HG03095 (cell line): ENCODE data around the gene MMUT.
"Not testable (repeated sequence)": the region's sequence is repeated elsewhere in the genome, so short reads cannot be mapped to it uniquely, and the experiment has no call there.

ENCODE experiments used
- ATAC-seq: cut with Tn5 transposase; IDR thresholded peaks from one replicate; pipeline ENCODE4 v1.9.1; 2021; ENCODE audit warnings: moderate library complexity; ENCODE audit not compliant: unreplicated experiment

Gene MMUT

DNA sequence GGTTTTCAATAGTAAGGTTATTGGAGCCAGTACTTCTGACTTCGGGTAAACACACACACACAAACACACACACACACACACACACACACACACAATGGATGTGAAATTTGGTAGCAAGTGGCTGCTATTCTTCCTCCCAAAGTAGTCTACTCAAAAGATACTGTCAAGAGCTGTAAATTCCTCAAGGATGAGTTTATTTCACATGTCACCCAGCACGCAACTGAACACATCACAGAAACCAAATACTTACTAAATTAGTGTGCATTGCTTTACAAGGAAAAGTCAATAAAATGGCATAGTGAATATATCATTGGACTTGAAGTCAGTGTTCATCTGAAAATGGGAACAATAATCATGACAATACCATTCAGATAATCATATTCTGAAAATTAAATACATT is 32.9 kb downstream of the MMUT start:
- no peak for ATAC-seq

DNA sequence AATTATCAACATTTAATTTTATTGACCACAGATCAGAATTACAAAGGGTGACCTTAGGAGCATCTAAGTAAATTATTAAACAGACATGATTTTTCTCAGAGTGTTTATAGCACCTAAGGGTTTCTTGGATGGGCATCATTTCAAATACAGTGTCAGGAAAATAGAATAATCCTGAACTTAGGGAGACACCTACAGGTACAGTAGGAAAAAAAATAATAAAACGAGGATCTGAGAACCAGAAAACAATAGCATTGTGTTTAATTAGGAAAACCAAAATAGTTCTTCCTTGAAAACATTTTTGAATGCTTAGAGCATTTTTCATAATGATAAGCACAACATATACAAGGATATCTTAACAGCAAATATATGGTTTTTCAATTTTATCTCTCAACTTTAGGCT is 39.2 kb downstream of the MMUT start:
- ATAC-seq = no peak

DNA sequence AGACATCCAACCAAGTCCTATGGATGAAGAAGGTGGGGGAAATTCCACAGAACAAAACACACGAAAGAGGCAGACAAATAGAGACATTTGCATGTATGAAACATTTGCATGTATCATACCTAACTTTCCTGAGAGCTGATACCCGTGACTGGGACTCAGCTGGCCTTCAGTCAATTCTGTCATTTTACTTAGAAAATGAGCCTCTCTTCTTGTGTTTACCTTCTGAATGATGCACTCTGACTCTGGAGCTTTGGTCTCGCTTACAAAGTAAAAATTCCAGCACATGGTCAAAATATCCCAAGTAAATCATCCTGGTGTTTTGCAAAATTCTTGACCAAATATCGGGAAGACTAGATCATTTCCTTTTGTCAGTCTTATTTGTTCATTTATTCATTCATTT is 46.9 kb downstream of the MMUT start:
- ATAC-seq = no peak

- ATAC-seq = no peak
Observed at GRCh38 chr6:49415358-49415757, 47.7 kb downstream of the MMUT start.

- no peak for ATAC-seq
Observed at GRCh38 chr6:49410564-49410963, 52.5 kb downstream of the MMUT start.

GRCh38 chr6:49409951-49410542 is 53.0 kb downstream of the MMUT start:
- ATAC-seq = peak; percentile 84

DNA sequence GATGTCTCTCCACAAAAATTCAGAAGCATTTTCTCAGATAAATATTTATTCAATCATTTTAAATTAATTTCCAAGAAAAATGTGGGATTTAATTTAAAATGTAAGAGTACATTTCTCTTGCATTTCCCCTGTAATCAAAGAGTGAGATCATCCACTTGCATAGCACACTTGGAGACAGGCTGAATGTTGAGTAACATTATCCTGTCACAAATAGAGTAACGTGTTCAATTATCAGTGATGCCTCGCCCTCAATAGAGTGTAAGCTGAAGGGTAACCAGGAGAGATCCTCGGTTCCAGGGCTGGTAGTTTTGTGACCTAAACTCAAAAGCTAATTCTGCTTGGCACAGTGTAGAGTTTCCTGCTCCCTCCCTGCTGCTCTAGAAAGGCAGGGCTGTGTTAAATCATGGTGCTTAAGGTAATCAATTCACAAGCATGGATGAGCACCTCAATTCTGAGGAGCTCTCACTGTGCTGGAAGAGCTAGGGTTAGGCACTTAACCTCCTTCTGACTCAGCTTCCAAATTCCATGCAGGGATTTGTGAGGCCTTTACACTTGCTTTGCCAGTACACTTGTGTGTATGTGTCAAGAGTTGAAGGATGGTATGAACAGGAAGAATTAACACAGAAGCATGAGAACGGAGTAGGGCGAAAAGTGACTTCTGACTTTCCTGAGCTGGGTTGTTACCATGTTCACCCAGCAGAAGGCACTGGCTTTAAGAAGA is 56.6 kb downstream of the MMUT start:
- no peak for ATAC-seq

- no peak for ATAC-seq
Observed at GRCh38 chr6:49401063-49401462, 62.0 kb downstream of the MMUT start.

DNA sequence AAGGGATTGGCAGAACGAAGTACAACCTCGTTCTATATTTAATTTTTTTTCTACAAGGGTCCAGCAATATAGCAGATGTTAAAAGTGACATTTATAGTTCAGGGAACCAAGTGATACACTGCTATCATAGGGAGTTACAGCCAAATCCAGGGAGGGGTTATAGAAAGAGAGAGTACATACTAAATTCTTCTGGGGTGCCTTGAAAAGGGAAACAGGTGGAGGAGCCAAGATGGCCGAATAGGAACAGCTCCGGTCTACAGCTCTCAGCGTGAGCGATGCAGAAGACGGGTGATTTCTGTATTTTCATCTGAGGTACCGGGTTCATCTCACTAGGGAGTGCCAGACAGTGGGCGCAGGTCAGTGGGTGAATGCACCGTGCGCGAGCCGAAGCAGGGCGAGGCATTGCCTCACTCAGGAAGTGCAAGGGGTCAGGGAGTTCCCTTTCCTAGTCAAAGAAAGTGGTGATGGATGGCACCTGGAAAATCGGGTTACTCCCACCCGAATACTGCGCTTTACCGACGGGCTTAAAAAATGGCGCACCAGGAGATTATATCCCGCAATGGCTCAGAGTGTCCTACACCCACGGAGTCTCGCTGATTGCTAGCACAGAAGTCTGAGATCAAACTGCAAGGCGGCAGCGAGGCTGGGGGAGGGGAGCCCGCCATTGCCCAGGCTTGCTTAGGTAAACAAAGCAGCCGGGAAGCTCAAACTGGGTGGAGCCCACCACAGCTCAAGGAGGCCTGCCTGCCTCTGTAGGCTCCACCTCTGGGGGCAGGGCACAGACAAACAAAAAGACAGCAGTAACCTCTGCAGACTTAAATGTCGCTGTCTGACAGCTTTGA is 76.2 kb downstream of the MMUT start:
- not testable (repeated sequence) for ATAC-seq

DNA sequence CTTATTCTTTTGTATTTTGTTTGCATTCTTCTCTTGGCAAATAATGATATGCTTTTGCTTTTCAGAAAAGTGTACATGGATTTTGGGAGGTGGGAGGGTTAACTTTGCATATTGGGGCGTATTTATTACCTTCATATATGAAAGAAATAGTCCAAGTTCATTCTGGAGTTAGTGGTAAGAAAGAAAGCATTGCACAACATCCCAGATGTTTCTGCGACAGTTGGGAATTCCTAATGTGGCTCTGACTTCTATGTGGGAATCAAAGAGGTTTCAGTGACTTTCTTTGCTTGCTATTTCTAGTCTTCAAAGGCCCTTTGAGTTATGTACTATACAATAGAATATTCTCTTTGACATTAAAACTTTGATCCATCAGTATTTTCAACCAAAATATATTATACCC is 78.1 kb downstream of the MMUT start:
- no peak for ATAC-seq
